Thoracic aorta (tissue), 2 donors: ENCODE data around the gene HSD11B1L. TPM values are rescaled to one million over a fixed set of nuclear protein-coding genes. Genes with fewer than 3 reads are reported as not detected.

Experiments used
- ATAC-seq: fragments of 150-250 bp; one replicate; pipeline ENCODE4 v1.8.0; 2017; ENCODE audit warnings: low read depth; ENCODE audit not compliant: insufficient number of reproducible peaks, low FRiP score
- DNase-seq: peaks from one replicate; pipeline ENCODE4 v3.0.0-alpha.2; 2020; ENCODE audit warnings: low spot score
- H3K27ac ChIP-seq, 2 donors: fragments of 200-600 bp; sonication (generic); 1 replicate in 1 of 2; 2 replicates in 1 of 2; pipeline ENCODE4 v1.5.1; 2016; ENCODE audit warnings: mild to moderate bottlenecking in 2 of 2, moderate library complexity in 2 of 2
- H3K27me3 ChIP-seq: fragments of 200-600 bp; sonication (generic); replicated peaks from 2 replicates; pipeline ENCODE4 v1.6.0; 2016; ENCODE audit warnings: mild to moderate bottlenecking; ENCODE audit not compliant: insufficient read depth
- H3K36me3 ChIP-seq: fragments of 200-600 bp; sonication (generic); one replicate; pipeline ENCODE4 v1.5.1; 2016
- H3K4me1 ChIP-seq, 2 donors: fragments of 200-600 bp; sonication (generic); 1 replicate in 1 of 2; 2 replicates in 1 of 2; pipeline versions ENCODE4 v1.5.1 to v1.6.0; 2016; ENCODE audit warnings: low read depth in 2 of 2, mild to moderate bottlenecking in 1 of 2; ENCODE audit not compliant: control insufficient read depth in 1 of 2
- H3K4me3 ChIP-seq: fragments of 200-600 bp; sonication (generic); 2 replicates; pipeline ENCODE4 v1.5.1; 2016; ENCODE audit warnings: mild to moderate bottlenecking
- H3K9me3 ChIP-seq: fragments of 200-600 bp; sonication (generic); 2 replicates; pipeline ENCODE4 v1.5.1; 2016
- total RNA-seq, 2 donors: library from RNA; depleted of rRNA; stranded (reverse); fragments of >200 nt; gene quantifications; one replicate each; pipeline versions ENCODE4 v1.1.0 to v1.2.3, GENCODE V29; 2016
- TF ChIP-seq, protein P1 (sequence below): fragments of 200-600 bp; sonication (generic); IDR thresholded peaks from one replicate; pipeline ENCODE4 v1.5.1; 2019; ENCODE audit warnings: antibody characterized with exemption

The HSD11B1L gene
- total RNA-seq, 2 donors from 2014 or later: 7.5 to 11.6 TPM

DNA sequence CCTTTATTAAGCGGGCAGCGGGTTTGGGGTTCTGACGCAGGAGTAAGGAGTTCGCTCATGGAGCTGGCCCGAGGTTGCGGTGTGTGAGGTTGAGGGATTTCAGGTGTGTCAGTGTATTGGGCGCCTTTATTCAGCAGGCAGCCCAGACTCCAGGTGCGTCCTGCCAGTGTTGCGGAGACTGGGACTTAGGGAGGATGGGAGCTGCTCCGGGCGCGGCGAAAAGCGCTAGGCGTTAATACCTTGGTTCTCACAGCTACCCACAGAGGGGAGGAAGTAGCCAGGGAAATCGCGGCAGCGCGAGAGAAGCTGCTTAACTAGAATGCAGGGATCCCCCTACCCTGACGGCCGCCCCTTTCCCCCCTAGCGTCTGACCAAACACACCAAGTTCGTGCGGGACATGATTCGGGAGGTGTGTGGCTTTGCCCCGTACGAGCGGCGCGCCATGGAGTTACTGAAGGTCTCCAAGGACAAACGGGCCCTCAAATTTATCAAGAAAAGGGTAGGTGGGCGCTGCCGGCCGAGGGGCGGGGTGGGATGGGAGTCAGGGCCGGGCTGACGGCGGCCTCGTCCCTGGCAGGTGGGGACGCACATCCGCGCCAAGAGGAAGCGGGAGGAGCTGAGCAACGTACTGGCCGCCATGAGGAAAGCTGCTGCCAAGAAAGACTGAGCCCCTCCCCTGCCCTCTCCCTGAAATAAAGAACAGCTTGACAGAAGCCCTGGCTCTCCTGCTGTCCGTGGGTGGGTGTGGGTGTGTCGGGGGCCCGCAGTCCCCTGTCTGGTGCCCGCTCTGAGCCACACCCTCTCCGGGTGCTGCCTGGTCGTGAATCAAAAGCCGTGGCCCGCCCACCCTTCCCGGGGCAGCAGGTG lies 10.4 kb downstream of the HSD11B1L start:
- no peaks in the 10 kb centered on the region for H3K27me3 ChIP-seq
- ATAC-seq (no peak), DNase-seq (no peak)
- H3K27ac ChIP-seq: peak overlapping the region; percentile 86
- H3K9me3 ChIP-seq: no peaks in the 10 kb centered on the region
- H3K4me1 ChIP-seq: peaks cover 5 to 34% of the 10 kb centered on the region in 2 donors
- H3K4me3 ChIP-seq: peak overlapping the region; percentile 85
- H3K36me3 ChIP-seq: peaks cover 40% of the 10 kb centered on the region
- TF ChIP-seq, protein P1, sequence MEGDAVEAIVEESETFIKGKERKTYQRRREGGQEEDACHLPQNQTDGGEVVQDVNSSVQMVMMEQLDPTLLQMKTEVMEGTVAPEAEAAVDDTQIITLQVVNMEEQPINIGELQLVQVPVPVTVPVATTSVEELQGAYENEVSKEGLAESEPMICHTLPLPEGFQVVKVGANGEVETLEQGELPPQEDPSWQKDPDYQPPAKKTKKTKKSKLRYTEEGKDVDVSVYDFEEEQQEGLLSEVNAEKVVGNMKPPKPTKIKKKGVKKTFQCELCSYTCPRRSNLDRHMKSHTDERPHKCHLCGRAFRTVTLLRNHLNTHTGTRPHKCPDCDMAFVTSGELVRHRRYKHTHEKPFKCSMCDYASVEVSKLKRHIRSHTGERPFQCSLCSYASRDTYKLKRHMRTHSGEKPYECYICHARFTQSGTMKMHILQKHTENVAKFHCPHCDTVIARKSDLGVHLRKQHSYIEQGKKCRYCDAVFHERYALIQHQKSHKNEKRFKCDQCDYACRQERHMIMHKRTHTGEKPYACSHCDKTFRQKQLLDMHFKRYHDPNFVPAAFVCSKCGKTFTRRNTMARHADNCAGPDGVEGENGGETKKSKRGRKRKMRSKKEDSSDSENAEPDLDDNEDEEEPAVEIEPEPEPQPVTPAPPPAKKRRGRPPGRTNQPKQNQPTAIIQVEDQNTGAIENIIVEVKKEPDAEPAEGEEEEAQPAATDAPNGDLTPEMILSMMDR: no peak

DNA sequence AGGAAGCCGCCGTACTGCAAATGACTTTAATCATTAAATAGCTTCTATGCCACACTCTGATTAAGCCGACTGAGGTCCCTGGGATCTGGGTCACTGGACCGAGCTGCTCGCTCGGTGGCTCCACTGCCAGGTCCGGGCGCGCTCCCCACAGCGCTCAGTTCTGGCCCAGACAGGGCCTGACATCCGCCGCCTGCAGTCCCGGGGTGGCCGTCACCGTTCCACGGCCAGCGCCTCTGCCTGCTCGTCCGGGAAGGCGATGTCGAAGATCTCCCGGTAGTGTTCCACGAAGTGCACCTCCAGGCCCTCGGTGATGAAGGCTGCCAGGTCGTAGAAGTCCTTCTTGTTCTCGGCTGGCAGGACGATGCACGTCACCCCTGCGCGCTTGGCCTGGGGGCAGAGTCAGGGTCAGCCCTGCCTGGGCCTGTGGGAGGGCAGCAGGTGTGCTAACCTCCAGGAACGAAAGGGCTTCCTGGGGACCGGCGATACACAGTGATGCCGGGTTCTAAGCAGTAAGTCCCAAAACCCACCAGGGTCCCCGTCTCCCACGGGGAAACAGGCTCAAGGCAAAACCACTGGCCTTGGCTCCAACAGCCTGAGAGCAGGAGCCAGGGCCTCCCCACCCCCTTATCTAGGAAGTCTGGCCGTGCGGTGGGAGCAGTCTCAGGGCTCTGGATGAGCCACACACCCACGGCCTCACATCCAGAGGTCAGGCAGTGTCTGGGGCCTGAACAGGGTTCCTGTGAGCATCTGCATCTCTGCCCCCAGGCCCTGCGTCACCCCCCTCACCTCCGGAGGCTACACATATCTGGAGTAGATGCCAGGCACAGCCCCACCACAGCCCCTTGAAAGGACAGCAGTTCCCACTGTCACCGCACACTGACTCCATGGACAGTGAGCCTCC lies 11.2 kb downstream of the HSD11B1L start:
- Histone ChIP-seq H3K27me3 (no peaks in the 10 kb centered on the region), H3K9me3 (no peaks in the 10 kb centered on the region), H3K36me3 (peaks cover 47% of the 10 kb centered on the region), H3K4me1 (peaks cover 2 to 29% of the 10 kb centered on the region in 2 donors), H3K27ac (no peak overlapping the region), H3K4me3 (peak overlapping the region; percentile 85)
- ATAC-seq (no peak), DNase-seq (no peak)
- TF ChIP-seq, protein P1: no peak

DNA sequence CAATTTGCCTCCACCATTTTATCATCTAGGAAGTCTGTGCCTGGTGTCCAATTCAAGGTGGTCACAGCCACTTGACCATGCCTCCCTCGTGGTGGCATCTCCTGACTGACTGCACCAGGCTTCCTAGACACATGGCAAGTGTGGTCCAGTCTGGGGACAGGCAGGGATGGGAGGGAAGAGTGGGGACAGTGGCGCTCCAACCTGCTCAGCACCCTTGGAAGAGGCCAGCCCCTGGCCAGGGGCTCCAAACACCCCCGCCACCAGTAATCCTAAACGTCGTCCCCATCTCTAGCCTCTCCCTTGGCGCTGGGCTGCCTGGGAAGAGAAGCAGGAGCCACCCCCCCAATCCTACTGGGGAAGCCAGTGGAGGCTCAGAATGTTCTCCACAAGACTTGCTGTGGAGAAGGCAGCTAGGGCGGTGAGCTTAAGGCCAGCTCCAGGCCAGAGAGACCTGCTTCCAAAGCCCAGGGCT lies 11.9 kb downstream of the HSD11B1L start:
- no peaks in the 10 kb centered on the region for H3K9me3 ChIP-seq
- peaks cover 2 to 22% of the 10 kb centered on the region in 2 donors for H3K4me1 ChIP-seq
- TF ChIP-seq, protein P1: no peak
- H3K36me3 ChIP-seq: peaks cover 47% of the 10 kb centered on the region
- DNase-seq (no peak), ATAC-seq (no peak)
- H3K4me3 ChIP-seq: no peak overlapping the region
- no peaks in the 10 kb centered on the region for H3K27me3 ChIP-seq
- no peak overlapping the region for H3K27ac ChIP-seq

DNA sequence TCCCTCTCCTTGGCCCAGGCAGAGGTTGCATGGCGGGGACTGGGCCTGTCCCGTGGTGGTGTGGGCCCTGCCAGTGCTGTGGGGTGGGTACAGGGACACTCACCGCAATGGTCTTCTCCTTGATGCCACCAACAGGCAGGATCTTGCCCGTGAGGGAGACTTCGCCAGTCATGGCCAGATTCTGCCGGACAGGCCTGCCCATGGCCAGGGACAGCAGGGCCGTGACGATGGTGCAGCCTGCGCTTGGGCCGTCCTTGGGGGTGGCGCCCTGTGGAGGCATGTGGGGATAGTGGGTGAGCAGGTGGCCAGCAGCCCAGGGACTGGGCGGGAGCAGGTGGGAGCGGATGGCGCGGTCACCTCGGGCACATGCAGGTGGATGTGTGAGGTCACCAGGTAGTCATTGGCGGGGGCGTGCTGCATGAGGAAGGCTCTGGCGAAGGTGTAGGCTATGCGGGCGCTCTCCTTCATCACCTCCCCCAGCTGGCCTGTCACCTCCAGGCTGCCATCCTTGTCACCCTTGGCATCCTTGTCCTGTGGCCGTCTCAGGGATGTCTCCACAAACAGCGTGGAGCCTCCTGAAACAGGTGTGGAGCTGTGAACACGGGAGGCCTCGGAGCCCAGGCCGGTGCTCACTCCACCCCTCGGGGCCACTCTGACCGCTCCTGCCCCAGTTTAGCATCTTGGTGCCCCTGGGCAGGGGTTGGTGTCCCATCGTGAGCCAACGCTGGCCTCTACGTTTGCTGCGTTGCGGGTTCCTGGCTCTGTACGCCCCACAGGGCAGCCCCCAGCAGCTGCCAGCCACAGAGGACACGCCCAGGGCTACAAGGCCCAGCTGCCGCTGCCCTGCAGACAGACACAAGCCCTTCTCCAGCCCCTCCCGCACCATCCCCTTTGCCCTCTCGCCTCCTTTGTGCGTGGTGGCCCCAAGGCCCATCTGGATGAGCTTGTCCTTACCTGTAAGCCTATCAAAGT lies 12.7 kb downstream of the HSD11B1L start:
- Histone ChIP-seq H3K4me3 (no peak overlapping the region), H3K27me3 (no peaks in the 10 kb centered on the region), H3K36me3 (peaks cover 51% of the 10 kb centered on the region), H3K4me1 (peaks cover 2 to 21% of the 10 kb centered on the region in 2 donors), H3K9me3 (no peaks in the 10 kb centered on the region), H3K27ac (no peak overlapping the region)
- DNase-seq: no peak
- no peak for ATAC-seq
- TF ChIP-seq, protein P1: no peak
